HG03159 (cell line): Measurements from ENCODE around the gene USP12.
"Not testable (repeated sequence)": the region's sequence is repeated elsewhere in the genome, so short reads cannot be mapped to it uniquely, and the experiment has no call there.

Experiments
- ATAC-seq: cut with Tn5 transposase; IDR thresholded peaks from one replicate; pipeline ENCODE4 v1.9.1; 2021; ENCODE audit warnings: mild to moderate bottlenecking, moderate library complexity; ENCODE audit not compliant: unreplicated experiment

USP12 gene

GRCh38 chr13:27151798-27152599 is 19.6 kb downstream of the USP12 start:
- no peak for ATAC-seq

GRCh38 chr13:27149702-27150101 is 21.9 kb downstream of the USP12 start:
- no peak for ATAC-seq

- ATAC-seq = no peak
These were observed 22.7 kb downstream of the USP12 start for GRCh38 chr13:27148900-27149299.

- peak; percentile 71 for ATAC-seq
These were observed 24.0 kb downstream of the USP12 start for GRCh38 chr13:27147530-27148170.

GRCh38 chr13:27141746-27142145 is 29.9 kb downstream of the USP12 start:
- no peak for ATAC-seq

GRCh38 chr13:27141159-27141558 is 30.5 kb downstream of the USP12 start:
- not testable (repeated sequence) for ATAC-seq

GRCh38 chr13:27140060-27140459 is 31.6 kb downstream of the USP12 start:
- ATAC-seq = no peak

GRCh38 chr13:27139565-27139964 is 32.0 kb downstream of the USP12 start:
- ATAC-seq = no peak

- ATAC-seq = no peak
These were observed 33.0 kb downstream of the USP12 start for GRCh38 chr13:27138457-27139093.

- no peak for ATAC-seq
These were observed 33.9 kb downstream of the USP12 start for GRCh38 chr13:27137759-27138158.

GRCh38 chr13:27135023-27135422 is 36.6 kb downstream of the USP12 start:
- no peak for ATAC-seq

GRCh38 chr13:27133889-27134288 is 37.7 kb downstream of the USP12 start:
- no peak for ATAC-seq

- no peak for ATAC-seq
These were observed 39.1 kb downstream of the USP12 start for GRCh38 chr13:27132538-27132937.

GRCh38 chr13:27131906-27132305 is 39.7 kb downstream of the USP12 start:
- ATAC-seq = no peak

GRCh38 chr13:27130979-27131623 is 40.5 kb downstream of the USP12 start:
- peak; percentile 87 for ATAC-seq

GRCh38 chr13:27130223-27130978 is 41.2 kb downstream of the USP12 start:
- no peak for ATAC-seq

GRCh38 chr13:27128825-27129627 is 42.6 kb downstream of the USP12 start:
- ATAC-seq = no peak

GRCh38 chr13:27126859-27127258 is 44.8 kb downstream of the USP12 start:
- no peak for ATAC-seq

- ATAC-seq = no peak
These were observed 46.0 kb downstream of the USP12 start for GRCh38 chr13:27125357-27126282.
